Calu3 (cell line): ENCODE data around the gene GPATCH2L. TPM values are rescaled to one million over a fixed set of nuclear protein-coding genes. Genes with fewer than 3 reads are reported as not detected.

ENCODE experiments used
- BruUV-seq: library from RNA; stranded (reverse); fragments of 400-500 nt; replicated peaks from 2 replicates; lab custom pipeline; 2021; lab: Mats Ljungman, UMichigan
- CTCF ChIA-PET: fragments of 300-600 bp; sonication (Branson Sonifier 250); formaldehyde crosslinking; loops from one replicate; lab custom pipeline; 2022; ENCODE audit warnings: antibody characterized with exemption; lab: Charles Lee
- DNase-seq: peaks from one replicate; pipeline ENCODE4 v3.0.0; 2022
- H3K27ac Mint-ChIP-seq: one replicate; pipeline ENCODE4 v1.8.0; 2022; ENCODE audit warnings: mixed read lengths; ENCODE audit not compliant: unreplicated experiment
- H3K27me3 Mint-ChIP-seq: one replicate; pipeline ENCODE4 v1.8.0; 2022; ENCODE audit warnings: mixed read lengths; ENCODE audit not compliant: unreplicated experiment
- H3K36me3 Mint-ChIP-seq: one replicate; pipeline ENCODE4 v1.8.0; 2022; ENCODE audit warnings: mild to moderate bottlenecking, moderate library complexity, mixed read lengths; ENCODE audit not compliant: insufficient read depth, unreplicated experiment
- H3K4me1 Mint-ChIP-seq: one replicate; pipeline ENCODE4 v1.8.0; 2022; ENCODE audit warnings: mild to moderate bottlenecking, low read depth, mixed read lengths; ENCODE audit not compliant: unreplicated experiment
- H3K4me3 Mint-ChIP-seq: one replicate; pipeline ENCODE4 v1.8.0; 2022; ENCODE audit warnings: mild to moderate bottlenecking, low read depth, moderate library complexity, mixed read lengths; ENCODE audit not compliant: unreplicated experiment
- H3K9me3 Mint-ChIP-seq: one replicate; pipeline ENCODE4 v1.8.0; 2022; ENCODE audit warnings: low read depth, mixed read lengths; ENCODE audit not compliant: unreplicated experiment
- intact Hi-C: fragments of 100-400 bp; cut with micrococcal nuclease; formaldehyde crosslinking; loops from one replicate; pipeline ENCODE4 v1.10.0; 2022; ENCODE audit not compliant: unreplicated experiment
- total RNA-seq: library from RNA; stranded (reverse); gene quantifications from 2 replicates; pipeline ENCODE4 v1.2.3, GENCODE V29; 2022
- TF ChIP-seq, protein P1 (sequence below): fragments of 200-600 bp; IDR thresholded peaks from one replicate; pipeline ENCODE4 v1.8.0; 2022; ENCODE audit warnings: antibody characterized with exemption; ENCODE audit not compliant: unreplicated experiment

Gene GPATCH2L
- total RNA-seq, 1 experiment from 2014 or later, result 62.4 TPM

DNA sequence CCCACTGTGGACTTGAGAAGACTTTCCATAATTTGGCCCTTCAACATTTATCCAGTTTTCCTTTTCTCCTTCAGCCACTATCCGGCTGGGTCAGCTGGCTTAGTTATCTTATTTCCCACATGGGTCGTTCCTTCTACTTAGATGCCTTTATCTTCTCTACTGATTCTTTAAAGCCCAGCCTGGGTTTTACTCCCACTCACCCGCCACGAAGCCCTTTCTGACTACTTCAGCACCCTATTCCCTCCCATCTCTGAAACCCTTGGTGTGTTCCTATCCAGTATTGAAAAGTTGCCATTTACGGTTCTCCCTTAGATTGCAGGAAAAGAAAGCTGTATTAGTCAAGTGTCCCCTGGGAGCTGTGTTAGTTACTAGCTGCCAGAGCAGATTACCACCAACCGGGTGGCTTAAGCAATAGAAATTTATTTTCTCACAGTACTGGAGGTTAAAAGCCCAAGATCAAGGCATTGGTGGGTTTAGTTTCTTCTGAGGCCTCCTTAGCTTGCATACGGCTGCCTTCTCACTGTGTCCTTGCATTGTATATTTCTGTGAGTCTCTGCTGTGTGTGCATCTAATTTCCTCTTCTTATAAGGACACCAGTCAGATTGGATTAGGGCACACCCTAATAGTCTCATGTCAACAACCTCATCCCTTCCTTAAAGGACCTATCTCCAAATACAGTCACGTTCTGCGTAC lies 105.5 kb downstream of the GPATCH2L start:
- no peak for DNase-seq
- Mint-ChIP-seq H3K27ac (no peak overlapping the region), H3K9me3 (no peaks in the 10 kb centered on the region), H3K4me3 (no peak overlapping the region), H3K36me3 (no peaks in the 10 kb centered on the region), H3K27me3 (no peaks in the 10 kb centered on the region), H3K4me1 (no peaks in the 10 kb centered on the region)
- no TSS peak for BruUV-seq
- intact Hi-C loops, result no loop called here
- CTCF ChIA-PET, result no interaction called here
- TF ChIP-seq, protein P1, sequence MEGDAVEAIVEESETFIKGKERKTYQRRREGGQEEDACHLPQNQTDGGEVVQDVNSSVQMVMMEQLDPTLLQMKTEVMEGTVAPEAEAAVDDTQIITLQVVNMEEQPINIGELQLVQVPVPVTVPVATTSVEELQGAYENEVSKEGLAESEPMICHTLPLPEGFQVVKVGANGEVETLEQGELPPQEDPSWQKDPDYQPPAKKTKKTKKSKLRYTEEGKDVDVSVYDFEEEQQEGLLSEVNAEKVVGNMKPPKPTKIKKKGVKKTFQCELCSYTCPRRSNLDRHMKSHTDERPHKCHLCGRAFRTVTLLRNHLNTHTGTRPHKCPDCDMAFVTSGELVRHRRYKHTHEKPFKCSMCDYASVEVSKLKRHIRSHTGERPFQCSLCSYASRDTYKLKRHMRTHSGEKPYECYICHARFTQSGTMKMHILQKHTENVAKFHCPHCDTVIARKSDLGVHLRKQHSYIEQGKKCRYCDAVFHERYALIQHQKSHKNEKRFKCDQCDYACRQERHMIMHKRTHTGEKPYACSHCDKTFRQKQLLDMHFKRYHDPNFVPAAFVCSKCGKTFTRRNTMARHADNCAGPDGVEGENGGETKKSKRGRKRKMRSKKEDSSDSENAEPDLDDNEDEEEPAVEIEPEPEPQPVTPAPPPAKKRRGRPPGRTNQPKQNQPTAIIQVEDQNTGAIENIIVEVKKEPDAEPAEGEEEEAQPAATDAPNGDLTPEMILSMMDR, result no peak

DNA sequence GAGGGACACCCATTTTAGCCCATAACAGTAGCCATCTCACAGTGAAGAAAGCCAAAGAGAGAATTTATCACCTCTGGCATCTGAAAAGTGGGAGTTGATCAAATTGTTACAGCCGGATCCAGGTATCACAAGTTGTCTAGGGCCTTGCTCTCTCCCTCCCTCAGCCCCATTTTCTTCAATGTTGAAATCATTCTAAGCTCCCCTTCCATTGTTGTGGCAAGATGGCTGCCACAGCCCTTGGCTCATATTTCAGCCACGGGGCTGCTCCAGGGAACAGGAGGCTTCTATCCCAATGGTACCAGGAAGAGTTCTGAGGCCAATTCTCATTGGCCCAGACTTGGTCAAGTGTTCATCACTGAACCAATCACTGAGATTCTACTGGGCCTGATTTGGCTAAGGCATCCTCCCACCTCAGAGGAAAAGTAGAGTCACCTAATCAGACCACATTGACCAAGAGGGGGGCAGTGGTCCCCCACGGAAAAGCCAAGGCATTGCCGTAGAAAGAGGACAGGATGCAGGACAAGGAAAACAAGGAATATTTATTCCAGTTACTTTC lies 106.2 kb downstream of the GPATCH2L start:
- Mint-ChIP-seq H3K9me3 (no peaks in the 10 kb centered on the region), H3K4me1 (no peaks in the 10 kb centered on the region), H3K27me3 (no peaks in the 10 kb centered on the region), H3K27ac (no peak overlapping the region), H3K4me3 (no peak overlapping the region), H3K36me3 (no peaks in the 10 kb centered on the region)
- TF ChIP-seq, protein P1, result no peak
- DNase-seq, result no peak
- CTCF ChIA-PET, result no interaction called here
- intact Hi-C loops, result no loop called here
- BruUV-seq, result no TSS peak

DNA sequence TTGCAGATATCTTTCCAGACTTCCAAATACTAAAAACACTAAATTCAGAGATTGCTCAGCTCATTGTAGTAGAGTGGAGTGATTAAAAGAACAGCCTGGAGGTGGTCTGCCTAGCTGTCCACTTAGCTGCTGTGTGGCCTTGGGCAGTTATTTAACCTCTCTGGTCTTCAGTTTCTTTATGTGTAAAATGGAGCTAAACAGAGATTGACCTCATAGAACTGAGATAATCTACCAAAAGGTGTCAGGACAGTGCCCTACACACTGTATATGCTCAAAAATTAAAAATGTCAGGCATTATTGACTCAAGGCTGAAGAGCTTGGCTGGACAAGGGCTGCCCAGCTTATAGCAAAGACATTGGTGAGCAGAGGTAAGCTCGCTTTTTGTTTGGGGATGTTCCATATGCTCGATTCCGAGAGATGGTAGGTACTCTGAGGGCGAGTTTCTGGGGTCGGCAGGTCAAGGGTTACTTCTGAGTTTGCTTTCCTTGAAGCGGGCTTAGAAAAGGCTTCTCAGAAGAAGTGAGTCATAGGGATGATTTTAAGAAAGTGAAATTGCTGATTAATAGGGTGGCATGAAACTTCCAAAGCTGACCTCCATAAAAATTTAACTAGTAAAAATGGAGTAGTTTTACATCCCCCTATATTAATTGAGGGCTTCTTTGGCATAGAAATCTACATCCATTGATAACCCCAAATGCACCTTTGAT lies 107.5 kb downstream of the GPATCH2L start:
- TF ChIP-seq, protein P1, result no peak
- CTCF ChIA-PET, result no interaction called here
- H3K9me3 Mint-ChIP-seq, result no peaks in the 10 kb centered on the region
- no peaks in the 10 kb centered on the region for H3K4me1 Mint-ChIP-seq
- H3K4me3 Mint-ChIP-seq, result no peak overlapping the region
- intact Hi-C loops, result no loop called here
- BruUV-seq, result no TSS peak
- no peak for DNase-seq
- H3K36me3 Mint-ChIP-seq, result no peaks in the 10 kb centered on the region
- no peak overlapping the region for H3K27ac Mint-ChIP-seq
- H3K27me3 Mint-ChIP-seq, result no peaks in the 10 kb centered on the region

DNA sequence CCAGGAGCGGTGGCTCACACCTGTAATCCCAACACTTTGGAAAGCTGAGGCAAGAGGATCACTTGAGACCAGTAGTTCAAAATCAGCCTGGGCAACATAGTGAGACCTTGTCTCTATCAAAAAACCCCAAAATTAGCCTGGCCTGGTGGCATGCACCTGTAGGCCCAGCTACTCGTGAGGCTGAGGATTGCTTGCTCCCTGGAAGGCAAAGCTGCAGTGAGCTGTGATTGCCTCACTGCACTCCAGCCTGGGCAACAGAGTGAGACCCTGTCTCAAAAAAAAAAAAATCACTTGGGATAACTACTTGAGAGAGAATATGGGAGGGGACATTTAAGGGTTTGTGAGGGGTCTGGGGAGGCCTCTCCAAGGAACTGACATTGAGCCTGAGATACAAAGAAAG lies 109.0 kb downstream of the GPATCH2L start:
- H3K36me3 Mint-ChIP-seq, result no peaks in the 10 kb centered on the region
- no peak for DNase-seq
- CTCF ChIA-PET, result no interaction called here
- no peak overlapping the region for H3K27ac Mint-ChIP-seq
- BruUV-seq, result no TSS peak
- H3K27me3 Mint-ChIP-seq, result no peaks in the 10 kb centered on the region
- intact Hi-C loops, result no loop called here
- H3K4me1 Mint-ChIP-seq, result no peaks in the 10 kb centered on the region
- no peak overlapping the region for H3K4me3 Mint-ChIP-seq
- no peaks in the 10 kb centered on the region for H3K9me3 Mint-ChIP-seq
- TF ChIP-seq, protein P1, result no peak
